HL-60/S4 (cell line): ENCODE data around the gene RNU6-8.

ENCODE experiments used
- in situ Hi-C: fragments of 300-500 bp; cut with MboI; formaldehyde crosslinking; loops from 2 replicates; pipeline ENCODE4 v1.14.3; 2022; ENCODE audit warnings: low sequenced_read_pairs

Gene RNU6-8

GRCh38 chr14:32166029-32166428 is 37.0 kb downstream of the RNU6-8 start:
- in situ Hi-C loops = no loop called here
